Stomach (tissue), 9 donors: ENCODE results near the gene CAV2. TPM values are rescaled to one million over a fixed set of nuclear protein-coding genes. Genes with fewer than 3 reads are reported as not detected.

Experiments used
- DNase-seq, 2 donors: peaks; one replicate each; pipeline versions ENCODE4 v3.0.0 to v3.0.0-alpha.2; 2013 to 2019
- H3K27ac ChIP-seq, 5 donors: fragments of 200-600 bp in 4 of 5; sonication (generic) in 4 of 5; one replicate each; pipeline ENCODE4 v1.5.1; 2013 to 2019; ENCODE audit warnings: mild to moderate bottlenecking in 1 of 5, moderate library complexity in 1 of 5
- H3K27me3 ChIP-seq, 3 donors: fragments of 200-600 bp; sonication (generic); one replicate each; pipeline ENCODE4 v1.5.1; 2017 to 2019; ENCODE audit warnings: mixed run types in 1 of 3
- H3K36me3 ChIP-seq, 4 donors: fragments of 200-600 bp; sonication (generic); 1 replicate in 3 of 4; 2 replicates in 1 of 4; pipeline ENCODE4 v1.5.1; 2016 to 2019
- H3K4me1 ChIP-seq, 4 donors: fragments of 200-600 bp; sonication (generic); one replicate each; pipeline ENCODE4 v1.5.1; 2016 to 2019
- H3K4me3 ChIP-seq, 4 donors: fragments of 200-600 bp; sonication (generic) in 3 of 4; one replicate each; pipeline ENCODE4 v1.5.1; 2016 to 2019; ENCODE audit warnings: mild to moderate bottlenecking in 1 of 4
- H3K9me3 ChIP-seq, 4 donors: fragments of 200-600 bp; sonication (generic); one replicate each; pipeline ENCODE4 v1.5.1; 2016 to 2019
- CTCF ChIP-seq, 7 experiments: fragments of 450-650 bp in 4 of 7; fragments of 200-600 bp in 3 of 7; sonication (generic) in 3 of 7; IDR thresholded peaks; one replicate each; pipeline ENCODE4 v1.5.1; 2016 to 2019; ENCODE audit warnings: antibody characterized with exemption in 7 of 7, control low read depth in 2 of 7, mild to moderate bottlenecking in 1 of 7
- EP300 ChIP-seq: sonication (generic); formaldehyde crosslinking; IDR thresholded peaks from one replicate; pipeline ENCODE4 v1.6.1; 2017; ENCODE audit warnings: antibody characterized with exemption
- POLR2A ChIP-seq, 4 donors: fragments of 450-650 bp; IDR thresholded peaks; one replicate each; pipeline ENCODE4 v1.6.1; 2016; ENCODE audit warnings: antibody characterized with exemption in 4 of 4, control low read depth in 2 of 4, mild to moderate bottlenecking in 1 of 4, moderate library complexity in 1 of 4
- POLR2AphosphoS5 ChIP-seq, 3 donors: sonication (generic); formaldehyde crosslinking; IDR thresholded peaks; one replicate each; pipeline ENCODE4 v1.6.1; 2016; ENCODE audit warnings: antibody characterized with exemption in 3 of 3
- WGBS, 5 donors: extraction: QIAGEN DNeasy Blood & Tissue Kit in 3 of 5; methylation state at CpG; one replicate each; pipeline versions ENCODE4 v1.1.5 to v1.1.7; 2013 to 2018; 5-methylcytosine and 5-hydroxymethylcytosine counted together
- intact Hi-C: fragments of 100-400 bp; cut with DNase I; formaldehyde crosslinking; loops from one replicate; pipeline ENCODE4 v1.15.1; 2023; ENCODE audit warnings: low total_unique reads
- polyA plus RNA-seq, 3 donors: library from polyadenylated mRNA; stranded (reverse); fragments of 200-250 nt; gene quantifications; one replicate each; pipeline ENCODE4 v1.2.3, GENCODE V29; 2013
- total RNA-seq, 5 donors: library from RNA; depleted of rRNA; stranded (reverse); fragments of >200 nt; gene quantifications; one replicate each; pipeline versions ENCODE4 v1.1.0 to v1.2.3, GENCODE V29; 2014 to 2016
- donor health status: healthy with polysubstance abuse.
- donor health status: Bipolar disorder and iron deficiency.
- donor health status: healthy.

Gene CAV2
- total and polyA plus RNA-seq, 8 donors, result 15.7 to 90.1 (median 27.4) TPM

GRCh38 chr7:116542618-116543017, 43.1 kb downstream of the CAV2 start:
- H3K27ac ChIP-seq, result peak overlapping the region in 3 of 5 donors; percentile 48 to 79 (median 62)
- peaks cover 0 to 14% (median 3%) of the 10 kb centered on the region in 4 donors for H3K36me3 ChIP-seq
- intact Hi-C loops, result no loop called here
- no peaks in the 10 kb centered on the region for H3K27me3 ChIP-seq
- no peaks in the 10 kb centered on the region for H3K9me3 ChIP-seq
- no peak for DNase-seq
- H3K4me3 ChIP-seq, result no peak overlapping the region
- peaks cover 0 to 48% (median 17%) of the 10 kb centered on the region in 4 donors for H3K4me1 ChIP-seq
- TF ChIP-seq POLR2A (IDR thresholded peaks at IDR 0.05) (no peak), EP300 (no peak), CTCF (IDR thresholded peaks at IDR 0.05) (no peak), POLR2AphosphoS5 (IDR thresholded peaks at IDR 0.05) (no peak)
- WGBS, 5 donors, result 80 to 93% (median 84%) methylated on average over 2 of the region's 2 CpGs

DNA sequence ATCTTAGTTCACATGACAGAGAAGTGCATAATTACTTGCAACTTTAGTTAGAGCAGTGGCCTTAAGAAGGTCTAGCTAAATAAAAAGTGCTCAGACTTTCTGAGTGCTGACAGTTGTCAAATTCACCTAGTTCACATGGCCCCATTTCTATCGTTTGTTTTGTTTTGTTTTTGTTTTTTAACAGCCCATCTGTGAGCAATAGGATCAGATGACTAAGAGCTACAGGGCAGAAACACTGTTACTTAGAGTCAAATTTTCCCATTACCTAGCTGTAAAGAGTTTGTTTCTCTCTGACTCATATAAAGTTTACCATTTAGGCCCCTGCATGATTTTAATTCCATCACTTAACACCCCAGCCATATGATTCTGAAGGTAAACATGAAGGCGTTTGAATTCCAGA, 44.1 kb downstream of the CAV2 start:
- H3K27me3 ChIP-seq, result no peaks in the 10 kb centered on the region
- H3K36me3 ChIP-seq, result peaks cover 0 to 5% (median 2%) of the 10 kb centered on the region in 4 donors
- 54 to 81% (median 65%) methylated on average over 2 of the region's 2 CpGs for WGBS, 5 donors
- peaks cover 0 to 47% (median 17%) of the 10 kb centered on the region in 4 donors for H3K4me1 ChIP-seq
- H3K27ac ChIP-seq, result peak overlapping the region in 3 of 5 donors; percentile 48 to 79 (median 62)
- intact Hi-C loops, result no loop called here
- DNase-seq, result no peak
- TF ChIP-seq POLR2AphosphoS5 (IDR thresholded peaks at IDR 0.05) (no peak), POLR2A (IDR thresholded peaks at IDR 0.05) (no peak), CTCF (IDR thresholded peaks at IDR 0.05) (no peak), EP300 (no peak)
- no peak overlapping the region for H3K4me3 ChIP-seq
- no peaks in the 10 kb centered on the region for H3K9me3 ChIP-seq

DNA sequence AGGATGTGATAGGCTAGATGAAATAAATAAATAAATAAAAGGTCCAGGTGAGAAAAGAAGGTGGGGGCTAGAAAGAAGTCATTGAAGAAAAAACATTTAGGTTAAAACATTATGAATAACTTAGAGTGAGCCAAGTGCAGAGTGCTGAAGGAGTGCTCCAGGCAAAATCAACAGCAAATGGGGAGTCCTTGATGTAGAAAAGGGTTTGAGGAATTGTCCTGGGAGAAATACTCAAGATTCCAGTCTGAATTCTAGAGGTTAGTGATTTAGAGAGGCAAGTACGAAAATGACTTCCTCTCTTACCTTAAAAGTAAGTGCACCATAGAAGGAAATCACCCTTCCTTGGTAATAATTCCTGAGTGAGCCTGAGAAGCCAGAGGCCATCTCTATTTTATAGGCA, 44.9 kb downstream of the CAV2 start:
- peak overlapping the region in 4 of 5 donors; percentile 32 to 79 (median 63) for H3K27ac ChIP-seq
- no peaks in the 10 kb centered on the region for H3K9me3 ChIP-seq
- H3K36me3 ChIP-seq, result no peaks in the 10 kb centered on the region
- no peaks in the 10 kb centered on the region for H3K27me3 ChIP-seq
- no peak overlapping the region for H3K4me3 ChIP-seq
- WGBS, 5 donors, result 44 to 93% (median 79%) methylated on average over 1 of the region's 1 CpG
- TF ChIP-seq POLR2A (IDR thresholded peaks at IDR 0.05) (no peak), CTCF (IDR thresholded peaks at IDR 0.05) (no peak), POLR2AphosphoS5 (IDR thresholded peaks at IDR 0.05) (no peak), EP300 (no peak)
- H3K4me1 ChIP-seq, result peaks cover 0 to 39% (median 14%) of the 10 kb centered on the region in 4 donors
- DNase-seq, result no peak
- intact Hi-C loops, result no loop called here

DNA sequence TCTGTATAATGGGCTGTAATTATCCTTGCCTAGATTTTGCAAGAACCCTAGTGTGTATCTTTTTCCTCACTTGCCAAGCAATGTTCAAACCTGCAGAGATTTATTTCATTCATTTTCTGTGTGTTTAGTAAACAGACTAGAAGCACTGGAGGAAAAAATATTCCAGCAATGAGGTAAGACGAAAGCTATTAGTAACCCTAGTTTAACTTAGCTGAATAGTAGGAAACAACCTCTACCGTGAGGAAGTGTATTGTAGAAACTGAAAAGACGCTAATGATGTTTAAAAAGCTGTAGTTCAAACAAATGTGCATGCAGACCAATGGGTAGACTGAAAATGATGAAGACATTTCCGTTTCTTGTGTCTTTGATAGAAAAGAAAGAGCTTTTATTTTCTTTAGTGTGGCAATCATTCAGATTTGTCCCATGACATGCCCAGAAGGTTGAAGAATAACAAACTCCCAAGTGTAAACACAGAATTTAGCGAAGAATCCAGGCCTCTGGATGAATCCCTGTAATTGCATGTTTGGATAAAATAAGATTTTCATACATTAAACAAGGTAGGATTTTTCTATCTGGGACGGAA, 46.0 kb downstream of the CAV2 start:
- intact Hi-C loops, result no loop called here
- no peak overlapping the region for H3K4me3 ChIP-seq
- no peak for TF ChIP-seq POLR2A (IDR thresholded peaks at IDR 0.05)
- TF ChIP-seq POLR2AphosphoS5 (IDR thresholded peaks at IDR 0.05), result peak in 1 of 3 donors; percentile 24
- H3K27ac ChIP-seq, result peak overlapping the region in 4 of 5 donors; percentile 32 to 79 (median 63)
- no peaks in the 10 kb centered on the region for H3K9me3 ChIP-seq
- 47 to 66% (median 63%) methylated on average over 6 of the region's 6 CpGs for WGBS, 5 donors
- no peaks in the 10 kb centered on the region for H3K27me3 ChIP-seq
- no peaks in the 10 kb centered on the region for H3K36me3 ChIP-seq
- H3K4me1 ChIP-seq, result peaks cover 0 to 36% (median 14%) of the 10 kb centered on the region in 4 donors
- DNase-seq, result no peak

DNA sequence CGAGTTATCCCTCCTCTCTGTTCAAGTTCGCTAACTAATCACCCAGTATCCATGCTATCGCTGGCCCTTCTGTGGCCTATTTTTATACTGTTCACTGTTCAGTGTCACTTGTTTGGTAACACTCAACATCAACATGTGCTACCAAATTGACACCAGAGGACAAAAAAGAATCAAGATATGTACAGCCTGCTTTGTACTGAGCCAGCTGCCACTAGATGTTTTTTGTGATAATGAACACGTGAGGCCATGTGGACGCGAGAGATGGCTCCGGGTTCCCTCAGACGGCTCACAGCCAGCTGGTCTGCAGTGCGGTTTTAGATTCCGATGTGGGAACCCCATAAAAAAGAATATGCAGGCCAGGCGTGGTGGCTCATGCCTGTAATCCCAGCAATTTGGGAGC, 46.5 kb downstream of the CAV2 start:
- TF ChIP-seq POLR2AphosphoS5 (IDR thresholded peaks at IDR 0.05) (no peak), CTCF (IDR thresholded peaks at IDR 0.05) (no peak), POLR2A (IDR thresholded peaks at IDR 0.05) (no peak), EP300 (no peak)
- Histone ChIP-seq H3K9me3 (no peaks in the 10 kb centered on the region), H3K36me3 (no peaks in the 10 kb centered on the region), H3K27me3 (no peaks in the 10 kb centered on the region), H3K4me3 (no peak overlapping the region), H3K4me1 (peaks cover 0 to 33% (median 14%) of the 10 kb centered on the region in 4 donors), H3K27ac (peak overlapping the region; percentile 32 to 79 (median 62))
- no peak for DNase-seq
- WGBS, 5 donors, result 62 to 86% (median 80%) methylated on average over 11 of the region's 11 CpGs
- intact Hi-C loops, result no loop called here
